HG03139 (cell line): ENCODE results near the gene RMP24.
"Not testable (repeated sequence)": the region's sequence is repeated elsewhere in the genome, so short reads cannot be mapped to it uniquely, and the experiment has no call there.

Experiments used
- ATAC-seq: cut with Tn5 transposase; IDR thresholded peaks from one replicate; pipeline ENCODE4 v1.9.1; 2021; ENCODE audit not compliant: unreplicated experiment

Gene RMP24

DNA sequence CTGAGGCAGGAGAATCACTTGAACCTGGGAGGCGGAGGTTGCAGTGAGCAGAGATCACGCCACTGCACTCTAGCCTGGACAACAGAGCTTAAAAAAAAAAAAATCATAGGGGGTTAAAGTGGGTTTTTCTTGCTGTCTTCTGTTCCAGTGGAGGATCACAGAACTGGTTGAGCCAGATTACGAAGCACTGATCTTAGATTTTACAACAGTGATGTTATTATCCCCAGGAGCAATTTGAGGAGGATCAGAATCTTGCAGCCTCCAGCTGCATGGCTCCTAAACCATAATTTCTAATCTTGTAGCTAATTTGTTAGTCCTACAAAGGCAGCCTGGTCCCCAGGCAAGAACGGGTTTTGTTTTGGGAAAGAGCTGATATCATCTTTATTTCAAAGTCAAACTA lies 4.6 kb upstream of the RMP24 start:
- ATAC-seq, result not testable (repeated sequence)

DNA sequence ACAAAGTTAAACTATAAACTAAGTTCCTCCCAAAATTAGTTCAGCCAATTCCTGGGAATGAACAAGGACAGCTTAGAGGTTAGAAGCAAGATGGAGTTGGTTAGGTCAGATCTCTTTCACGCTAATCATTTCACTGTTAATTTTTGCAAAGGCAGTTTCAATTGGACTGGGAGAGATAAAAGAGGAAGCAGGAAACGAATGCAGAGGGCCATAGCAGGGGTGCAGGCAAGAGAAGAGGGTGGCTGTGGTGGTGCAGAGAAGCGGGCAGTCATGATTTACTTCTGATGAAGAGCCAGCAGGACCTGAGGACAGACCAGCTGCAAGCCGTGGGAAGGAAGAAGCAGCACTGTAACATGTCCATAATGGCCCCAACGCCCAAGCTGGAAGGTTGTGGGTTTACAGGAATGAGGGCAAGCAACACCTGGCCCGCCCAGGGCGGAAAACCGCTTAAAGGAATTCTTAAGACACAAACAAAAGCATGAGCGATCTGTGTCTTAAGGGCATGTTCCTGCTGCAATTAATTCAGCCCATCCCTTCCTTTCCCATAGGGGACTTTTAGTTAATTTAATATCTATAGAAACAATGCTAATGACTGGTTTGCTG lies 4.1 kb upstream of the RMP24 start:
- ATAC-seq, result no peak

DNA sequence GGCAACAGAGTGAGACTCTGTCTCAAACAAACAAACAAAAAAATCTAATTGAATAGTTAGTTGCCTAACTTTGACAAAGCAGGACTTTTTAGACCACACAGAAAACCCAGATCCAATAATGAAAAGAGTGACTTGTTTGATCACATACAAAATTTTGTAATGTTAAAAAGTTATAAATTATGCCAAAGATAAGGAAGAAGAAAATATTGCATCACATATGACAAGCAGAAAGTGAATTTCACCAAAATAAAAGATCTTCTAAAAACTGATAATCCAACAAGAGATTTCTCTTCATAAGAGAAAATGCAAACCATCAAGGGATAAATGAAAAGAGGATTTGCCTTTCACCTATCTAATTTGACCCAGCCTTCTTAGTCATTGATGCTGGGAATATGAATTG lies 2.8 kb upstream of the RMP24 start:
- no peak for ATAC-seq

DNA sequence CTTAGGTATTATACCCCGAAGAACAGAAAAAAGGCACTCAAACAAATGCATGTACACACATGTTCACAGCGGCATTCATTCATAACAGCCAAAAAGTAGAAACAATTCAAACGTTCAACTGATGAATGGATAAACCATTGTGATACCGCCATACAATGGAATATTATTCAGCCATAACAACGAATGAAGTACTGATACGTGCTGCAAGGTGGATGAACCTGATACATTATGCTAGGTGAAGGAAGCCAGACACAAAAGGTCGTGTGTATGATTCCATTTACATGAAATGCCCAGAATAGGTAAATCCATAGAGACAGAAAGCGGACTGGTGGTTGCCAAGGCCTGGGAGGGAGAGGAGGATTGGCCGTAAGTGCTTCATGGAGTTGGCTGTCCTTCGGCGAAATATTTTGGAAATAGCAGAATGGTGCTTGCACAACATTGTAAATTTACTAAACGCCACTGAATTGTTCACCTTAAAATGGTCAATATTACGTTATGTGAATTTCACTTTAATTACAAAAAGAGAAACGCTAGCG lies 750 bp upstream of the RMP24 start:
- peak; percentile 3 for ATAC-seq

DNA sequence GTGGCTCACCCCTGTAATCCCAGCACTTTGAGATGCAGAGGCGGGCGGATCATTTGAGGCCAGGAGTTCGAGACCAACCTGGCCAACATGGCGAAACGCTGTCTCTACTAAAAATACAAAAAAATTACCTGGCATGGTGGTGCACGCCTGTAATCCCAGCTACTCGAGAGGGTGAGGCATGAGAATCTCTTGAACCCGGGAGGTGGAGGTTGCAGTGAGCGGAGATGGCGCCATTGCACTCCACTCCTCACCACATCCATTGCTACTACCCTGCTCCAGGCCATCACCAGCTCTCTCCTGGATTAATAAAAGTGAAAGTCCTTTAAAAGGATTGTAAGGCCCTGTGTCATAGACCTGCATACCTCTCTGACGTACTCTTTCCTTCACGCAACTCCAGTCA lies 1.2 kb downstream of the RMP24 start:
- ATAC-seq, result no peak

DNA sequence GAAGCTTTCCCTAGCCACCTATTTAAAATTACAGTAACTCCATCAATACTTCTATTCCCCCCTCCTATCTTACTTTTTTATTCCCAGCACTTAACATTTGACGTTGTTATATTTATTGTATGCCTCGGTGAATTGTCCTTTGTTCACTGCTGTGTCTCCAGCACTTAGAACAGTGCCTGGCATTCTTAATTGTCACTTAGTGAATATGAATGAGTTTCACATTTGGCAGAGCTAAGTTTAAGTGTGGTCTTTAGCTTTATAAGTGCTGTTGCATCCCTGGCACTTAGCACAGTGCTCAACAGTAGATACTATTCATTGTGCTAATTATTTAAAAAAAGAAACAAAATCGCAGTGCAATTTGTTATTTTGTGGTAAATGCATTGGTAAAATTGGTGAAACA lies 1.7 kb downstream of the RMP24 start:
- no peak for ATAC-seq

DNA sequence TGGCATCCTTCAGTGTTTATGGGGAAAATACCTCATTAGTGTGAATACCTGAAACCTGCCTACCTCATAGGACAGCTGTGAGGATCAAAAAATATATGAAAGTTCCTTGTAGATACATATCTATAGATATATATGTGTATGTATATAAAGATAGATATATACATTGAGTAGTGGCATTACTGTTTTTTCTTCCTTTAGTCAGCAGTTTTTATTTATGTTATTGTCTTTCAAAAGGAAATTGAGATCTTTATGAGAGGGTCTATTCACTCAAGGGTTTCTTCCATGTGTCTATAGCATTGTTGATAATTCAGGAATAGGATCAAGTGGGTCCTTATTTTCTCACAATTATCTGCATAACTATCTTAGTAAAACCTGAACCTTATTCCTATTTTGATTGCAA lies 6.6 kb downstream of the RMP24 start:
- ATAC-seq, result no peak

DNA sequence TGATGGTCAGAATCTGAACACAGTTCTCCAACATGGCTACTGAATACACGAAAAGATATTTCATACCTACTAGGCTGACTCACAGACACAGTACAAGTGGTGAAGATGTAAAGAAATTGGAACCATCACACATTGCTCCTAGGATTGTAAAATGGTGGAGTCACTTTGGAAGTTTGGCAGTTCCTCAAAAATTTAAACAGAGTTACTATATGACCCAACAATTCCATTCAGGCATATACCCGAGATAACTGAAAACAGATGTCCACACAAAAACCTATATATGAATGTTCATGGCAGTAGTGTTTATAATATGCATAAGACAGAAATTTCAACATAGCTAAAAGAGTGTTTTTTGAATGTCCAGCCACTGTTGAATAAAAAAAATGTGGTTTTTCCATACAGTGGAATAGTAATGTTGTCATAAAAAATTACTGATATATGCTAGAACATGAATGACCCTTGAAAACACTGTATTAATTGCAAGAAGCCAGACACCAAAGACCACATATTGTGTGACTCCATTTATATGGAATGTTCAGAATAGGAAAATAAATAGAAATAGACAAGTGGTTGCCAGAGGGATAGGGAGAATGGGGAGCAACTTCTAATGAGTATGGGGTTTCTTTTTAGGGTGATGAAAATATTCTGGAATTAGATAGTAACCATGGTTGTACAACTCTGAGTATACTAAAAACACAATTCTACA lies 10.1 kb downstream of the RMP24 start:
- no peak for ATAC-seq

DNA sequence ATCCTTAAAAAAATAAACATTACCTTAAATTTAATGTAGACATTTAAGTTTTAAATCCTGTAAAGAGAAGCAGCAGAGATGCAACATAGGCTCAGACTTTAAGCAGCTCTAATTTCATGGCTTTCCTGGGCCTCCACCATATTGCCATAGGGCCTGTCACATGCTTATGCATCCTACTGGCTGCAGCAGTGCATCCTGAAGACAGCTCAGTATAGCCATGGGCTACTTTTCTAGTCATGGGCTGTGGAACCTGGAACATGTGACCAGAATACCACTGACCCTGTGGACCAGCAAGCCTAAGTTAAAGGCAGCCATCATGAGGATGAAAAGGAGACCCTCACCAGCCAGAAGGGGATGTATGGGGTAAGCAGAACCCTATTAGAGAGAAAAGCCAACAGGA lies 10.7 kb downstream of the RMP24 start:
- ATAC-seq, result no peak

DNA sequence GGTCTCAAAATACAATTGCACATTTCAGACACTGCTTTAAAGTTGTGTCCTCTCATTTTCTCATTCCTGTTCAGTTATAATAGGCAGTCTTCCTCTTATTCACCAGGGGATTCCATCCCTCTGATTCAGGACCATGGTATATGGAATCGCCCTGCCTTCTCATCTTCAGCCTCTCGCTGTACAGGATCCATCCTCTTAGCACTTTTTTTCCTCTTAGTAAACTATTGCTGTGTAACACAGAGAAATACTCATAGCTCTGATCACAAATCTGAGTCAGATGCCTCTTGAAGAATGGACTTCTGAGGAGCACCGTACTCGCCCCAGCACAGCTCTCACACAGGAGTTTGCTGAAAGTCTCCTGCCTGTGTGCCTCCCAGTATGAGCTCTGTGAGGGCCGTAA lies 11.3 kb downstream of the RMP24 start:
- no peak for ATAC-seq

DNA sequence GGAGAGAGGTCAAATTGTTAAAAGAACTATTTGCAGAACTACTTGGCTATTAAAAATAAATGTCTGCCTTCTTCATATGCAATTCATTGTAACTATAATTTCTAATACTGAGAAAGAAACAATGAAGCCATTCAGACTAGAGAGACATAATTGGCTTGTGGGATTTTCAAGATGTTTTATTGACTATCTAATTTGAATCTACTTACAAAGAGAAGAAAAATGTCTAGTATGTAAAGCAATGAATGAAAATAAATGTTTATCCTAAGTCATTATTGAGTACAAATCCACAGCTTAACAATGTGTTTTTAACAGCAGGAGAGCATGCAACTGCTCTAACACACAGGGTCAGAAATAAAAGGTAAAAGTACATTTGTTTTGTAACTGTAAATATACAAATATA lies 19.2 kb downstream of the RMP24 start:
- ATAC-seq, result no peak

DNA sequence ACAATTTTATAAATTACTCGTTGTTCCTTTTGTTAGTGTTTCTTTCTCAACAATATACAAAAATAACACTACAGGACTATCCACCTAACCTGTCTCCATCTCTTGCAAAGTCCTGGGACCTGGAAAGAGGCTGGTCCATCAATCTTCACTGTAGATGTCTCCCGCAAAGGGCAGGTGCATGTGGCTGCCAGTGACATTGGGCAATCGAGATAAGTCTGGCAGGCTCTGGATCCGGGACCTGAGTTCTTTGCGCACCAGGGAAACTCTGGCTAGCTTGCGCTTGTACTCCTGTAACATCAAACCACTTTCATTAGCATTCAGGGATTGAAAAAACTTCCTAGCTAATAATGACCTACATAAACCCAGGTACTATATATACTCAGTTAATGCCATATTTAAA lies 20.5 kb downstream of the RMP24 start:
- ATAC-seq, result no peak

DNA sequence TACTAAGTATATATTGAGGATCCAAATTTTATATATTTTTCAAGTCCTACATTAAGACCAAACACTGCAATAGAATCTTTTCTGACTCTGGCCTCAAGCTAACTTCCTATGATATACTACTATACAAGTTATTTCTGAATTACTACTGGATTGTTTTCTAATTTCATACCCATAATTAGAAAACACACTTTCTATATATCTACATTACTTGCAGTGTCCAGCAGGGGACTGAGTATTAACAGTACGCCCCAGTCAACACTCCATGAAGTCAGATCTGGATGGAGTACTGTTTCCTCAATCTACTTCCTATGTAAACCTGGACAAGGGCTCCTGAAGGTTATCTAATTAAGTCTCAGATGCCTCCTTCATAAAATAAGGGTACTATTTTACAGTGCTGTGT lies 26.5 kb downstream of the RMP24 start:
- ATAC-seq, result no peak

DNA sequence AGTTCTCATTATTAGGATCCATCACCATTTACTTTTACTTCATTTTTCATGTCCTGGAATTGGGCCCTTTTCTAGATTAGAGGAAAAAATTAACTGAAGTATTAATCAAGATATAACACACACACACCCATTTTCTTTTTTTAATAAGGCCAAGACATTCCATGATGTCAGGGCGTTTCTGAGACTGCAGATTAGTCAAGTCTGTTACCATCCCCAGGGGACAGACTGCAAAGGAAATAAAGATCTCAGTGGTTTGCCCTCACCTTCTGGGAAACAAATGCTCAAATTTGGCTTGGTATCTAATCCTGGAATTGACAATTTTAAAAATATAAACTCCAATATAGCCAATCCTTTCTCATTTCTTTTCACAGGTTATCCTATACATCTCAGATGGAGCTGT lies 27.4 kb downstream of the RMP24 start:
- ATAC-seq, result no peak

DNA sequence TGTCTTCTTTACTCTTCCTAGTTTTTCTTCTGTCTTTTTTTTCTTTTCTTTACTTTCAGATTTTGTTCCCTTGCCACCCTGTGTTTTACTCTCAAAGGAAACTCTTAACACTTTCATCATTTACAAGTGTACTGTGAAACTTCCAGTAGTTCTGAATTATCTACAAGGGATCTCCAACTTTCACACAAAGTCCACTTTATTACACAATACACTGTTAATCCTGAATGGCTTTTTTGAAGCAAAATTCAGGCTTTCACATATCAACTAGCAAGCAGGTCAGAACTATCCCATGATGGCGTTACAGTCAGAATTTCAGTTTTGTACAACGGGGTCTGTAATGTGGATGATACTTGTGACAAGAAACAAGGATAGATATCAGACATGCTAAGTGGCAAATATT lies 34.5 kb downstream of the RMP24 start:
- no peak for ATAC-seq

DNA sequence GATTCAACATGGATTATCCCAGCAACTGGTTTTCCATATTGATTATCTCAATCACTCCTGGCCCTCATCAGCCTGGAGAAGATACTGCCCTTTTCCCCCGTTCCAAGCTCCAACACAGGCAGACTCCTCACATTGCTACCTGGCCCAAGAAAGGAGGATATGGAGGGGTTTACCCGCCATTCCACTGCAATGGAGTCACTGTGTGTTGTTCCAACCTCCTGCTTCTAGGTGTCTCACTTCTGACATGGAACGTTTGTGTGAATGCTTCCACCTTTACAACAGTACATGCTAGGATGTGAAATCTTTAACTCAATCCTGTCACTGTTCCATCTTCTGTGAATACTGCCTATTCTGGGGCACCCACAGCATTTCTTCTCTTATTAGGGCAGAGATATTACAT lies 36.7 kb downstream of the RMP24 start:
- ATAC-seq, result no peak

DNA sequence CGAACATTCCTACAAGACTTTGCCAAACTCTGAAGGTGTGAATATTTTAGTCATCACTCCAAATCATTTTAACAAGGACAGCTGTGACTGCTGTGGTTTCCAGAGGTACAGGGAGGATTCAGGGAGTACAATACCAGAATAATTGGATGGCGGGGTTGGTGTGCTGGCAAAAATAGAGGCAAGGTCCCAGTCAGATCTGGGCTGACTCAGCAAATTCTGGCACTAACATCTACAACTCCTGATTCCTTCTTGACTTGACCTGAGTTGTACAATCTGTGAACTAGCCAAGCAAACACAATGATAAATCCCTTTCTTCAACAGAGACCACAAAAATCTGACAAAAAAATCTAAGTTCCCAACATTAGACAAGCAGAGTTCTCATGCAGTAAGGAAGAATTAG lies 40.4 kb downstream of the RMP24 start:
- ATAC-seq, result no peak

DNA sequence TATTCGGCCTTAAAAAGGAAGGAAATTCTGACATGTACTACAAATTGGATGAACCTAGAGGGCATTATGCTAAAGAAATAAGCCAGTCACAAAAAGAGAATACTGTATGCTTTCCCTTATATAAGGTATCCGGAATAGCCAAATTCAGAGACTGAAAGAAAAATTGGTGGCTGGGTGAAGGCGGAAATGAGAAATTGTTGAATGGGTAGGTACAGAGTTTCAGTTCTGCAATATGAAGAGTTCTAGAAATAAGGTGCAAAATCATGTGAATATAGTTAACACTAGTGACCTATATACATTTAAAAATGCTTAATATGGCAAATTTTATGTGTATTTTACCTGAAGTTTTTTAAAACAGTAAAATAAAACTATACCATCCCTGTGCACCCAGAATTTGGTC lies 43.1 kb downstream of the RMP24 start:
- ATAC-seq, result peak; percentile 89

DNA sequence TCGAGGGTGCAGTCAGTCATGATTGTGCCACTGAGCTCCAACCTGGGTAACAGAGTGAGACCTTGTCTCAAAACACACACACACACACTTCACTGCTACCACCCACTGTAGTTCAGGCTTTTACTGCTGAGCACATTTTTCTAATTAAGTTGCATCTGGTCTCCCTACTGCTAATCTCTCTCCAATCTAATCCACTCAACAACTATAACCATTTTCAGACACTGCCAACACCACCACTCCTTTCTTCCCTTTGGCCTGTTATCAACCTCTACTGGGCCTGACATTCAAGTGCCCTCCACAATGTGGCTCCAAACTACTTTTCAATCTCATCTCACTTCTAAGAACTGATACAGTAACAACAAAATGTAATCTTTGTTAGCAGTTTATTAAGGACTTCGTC lies 44.8 kb downstream of the RMP24 start:
- ATAC-seq, result no peak

DNA sequence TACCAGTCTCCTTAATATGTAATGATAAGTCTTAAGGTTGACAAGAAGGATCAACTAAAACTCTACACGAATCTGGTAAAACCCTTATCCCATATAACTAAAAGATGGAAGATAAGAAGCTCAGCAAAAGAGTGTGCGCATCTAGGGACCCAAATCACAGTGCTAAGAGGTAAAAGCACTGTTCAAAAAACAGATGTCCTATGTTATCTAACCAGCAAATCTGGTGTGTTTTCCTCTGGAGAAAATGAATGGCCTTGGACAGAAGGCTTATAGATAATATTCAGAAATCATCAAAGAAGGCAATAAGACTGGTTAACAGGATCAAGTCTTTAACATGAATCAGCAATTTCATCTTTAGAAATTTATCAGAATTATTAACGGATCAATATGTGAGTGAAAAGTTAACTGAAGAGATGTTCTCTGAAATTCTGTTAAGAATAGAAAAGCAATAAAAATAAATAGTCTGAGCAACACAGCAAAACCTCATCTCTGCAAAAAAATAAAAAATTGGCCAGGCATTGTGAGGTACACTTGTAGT lies 47.8 kb downstream of the RMP24 start:
- ATAC-seq, result no peak

DNA sequence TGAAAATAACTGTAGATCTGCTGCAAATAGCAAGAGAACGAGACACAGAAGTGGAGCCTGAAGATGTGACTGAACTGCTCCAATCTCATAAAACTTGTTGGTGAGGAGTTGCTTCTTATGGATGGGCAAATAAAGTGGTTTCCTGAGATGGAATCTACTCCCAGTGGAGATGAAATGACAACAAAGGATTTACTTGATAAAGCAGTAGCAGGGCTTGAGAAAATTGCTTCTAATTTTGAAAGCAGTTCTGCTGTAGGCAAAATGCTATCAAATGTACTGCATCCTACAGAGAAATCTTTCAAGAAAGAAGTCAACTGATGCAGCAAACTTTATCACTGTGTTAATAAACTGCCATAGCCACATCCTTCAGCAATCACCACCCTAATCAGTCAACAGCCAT lies 50.9 kb downstream of the RMP24 start:
- ATAC-seq, result no peak

DNA sequence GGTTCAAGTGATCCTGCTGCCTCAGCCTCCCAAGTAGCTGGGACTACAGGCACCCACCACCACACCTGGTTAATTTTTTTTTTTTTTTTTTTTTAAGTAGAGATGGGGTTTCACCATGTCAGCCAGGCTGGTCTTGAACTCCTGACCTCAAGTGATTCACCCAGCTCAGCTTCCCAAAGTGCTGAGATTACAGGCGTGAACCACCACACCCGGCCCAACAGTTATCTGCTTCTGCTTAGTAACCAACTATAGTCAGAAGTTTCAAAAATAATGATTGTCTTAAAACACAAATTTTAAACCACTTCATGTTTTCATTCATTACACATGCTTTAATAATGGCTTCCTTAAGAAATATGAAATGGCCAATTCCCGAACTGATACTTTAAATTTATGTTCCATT lies 51.8 kb downstream of the RMP24 start:
- ATAC-seq, result not testable (repeated sequence)

DNA sequence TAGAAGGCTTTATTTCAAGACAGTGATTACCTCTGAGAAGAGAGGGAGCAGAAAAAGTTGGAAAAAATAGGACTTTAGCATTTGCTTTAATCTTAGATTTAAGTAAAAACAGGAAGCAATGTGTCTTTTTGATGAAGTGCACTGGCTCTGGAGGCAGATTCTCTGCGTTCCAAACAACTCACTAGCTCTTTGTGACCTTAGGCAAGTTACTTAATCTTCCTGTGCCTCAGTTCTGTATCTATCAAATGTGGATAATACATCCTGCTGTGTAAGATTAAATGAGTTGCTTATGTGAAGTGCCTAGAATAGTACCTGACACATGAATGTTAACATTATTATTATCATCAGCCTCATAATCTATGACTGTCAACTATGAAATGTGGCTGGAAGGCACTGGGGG lies 52.5 kb downstream of the RMP24 start:
- no peak for ATAC-seq
